ENCODE data around the gene ARHGAP24. TPM values are rescaled to one million over a fixed set of nuclear protein-coding genes. Genes with fewer than 3 reads are reported as not detected.

The ARHGAP24 gene
- total and polyA plus RNA-seq, 8 donors = 10.5 to 34.7 (median 17.1) TPM

- Histone ChIP-seq H3K4me1 (no peaks in the 10 kb centered on the region), H3K9me3 (no peaks in the 10 kb centered on the region), H3K36me3 (no peaks in the 10 kb centered on the region), H3K27ac (no peak overlapping the region), H3K27me3 (no peaks in the 10 kb centered on the region), H3K4me3 (no peak overlapping the region)
- DNase-seq (no peak), ATAC-seq (no peak), FAIRE-seq (no peak)
- TF ChIP-seq, protein P1, sequence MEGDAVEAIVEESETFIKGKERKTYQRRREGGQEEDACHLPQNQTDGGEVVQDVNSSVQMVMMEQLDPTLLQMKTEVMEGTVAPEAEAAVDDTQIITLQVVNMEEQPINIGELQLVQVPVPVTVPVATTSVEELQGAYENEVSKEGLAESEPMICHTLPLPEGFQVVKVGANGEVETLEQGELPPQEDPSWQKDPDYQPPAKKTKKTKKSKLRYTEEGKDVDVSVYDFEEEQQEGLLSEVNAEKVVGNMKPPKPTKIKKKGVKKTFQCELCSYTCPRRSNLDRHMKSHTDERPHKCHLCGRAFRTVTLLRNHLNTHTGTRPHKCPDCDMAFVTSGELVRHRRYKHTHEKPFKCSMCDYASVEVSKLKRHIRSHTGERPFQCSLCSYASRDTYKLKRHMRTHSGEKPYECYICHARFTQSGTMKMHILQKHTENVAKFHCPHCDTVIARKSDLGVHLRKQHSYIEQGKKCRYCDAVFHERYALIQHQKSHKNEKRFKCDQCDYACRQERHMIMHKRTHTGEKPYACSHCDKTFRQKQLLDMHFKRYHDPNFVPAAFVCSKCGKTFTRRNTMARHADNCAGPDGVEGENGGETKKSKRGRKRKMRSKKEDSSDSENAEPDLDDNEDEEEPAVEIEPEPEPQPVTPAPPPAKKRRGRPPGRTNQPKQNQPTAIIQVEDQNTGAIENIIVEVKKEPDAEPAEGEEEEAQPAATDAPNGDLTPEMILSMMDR (IDR thresholded peaks at IDR 0.05) = no peak
- intact Hi-C loops (cut with DNase I) = no loop called here
- WGBS, 2 donors = 73 to 74% methylated on average over 4 of the region's 4 CpGs
These were observed 102.4 kb downstream of the ARHGAP24 start for GRCh38 chr4:85577307-85577706.

DNA sequence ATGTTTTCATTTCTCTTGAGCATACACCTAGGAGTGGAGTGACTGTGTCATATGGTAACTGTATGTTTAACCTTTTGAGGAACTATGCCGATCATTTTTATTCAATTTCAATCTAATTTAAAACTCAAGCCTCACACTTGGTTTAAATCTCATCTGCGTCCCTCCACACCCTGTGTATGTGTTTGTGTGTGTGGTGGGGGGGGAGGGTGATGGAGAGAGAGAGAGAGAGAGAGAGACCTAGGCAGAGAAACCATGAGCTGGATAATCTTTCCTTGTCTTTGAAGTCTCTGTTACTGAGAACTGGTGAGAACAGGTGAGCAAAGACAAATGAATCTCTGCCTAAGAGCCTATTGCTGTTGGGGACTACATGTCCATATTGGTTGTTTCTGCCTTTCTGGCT, 105.0 kb downstream of the ARHGAP24 start:
- Histone ChIP-seq H3K9me3 (no peaks in the 10 kb centered on the region), H3K4me3 (no peak overlapping the region), H3K27ac (no peak overlapping the region), H3K36me3 (no peaks in the 10 kb centered on the region), H3K4me1 (no peaks in the 10 kb centered on the region), H3K27me3 (no peaks in the 10 kb centered on the region)
- ATAC-seq (no peak), FAIRE-seq (no peak), DNase-seq (no peak)
- WGBS, 2 donors = 94 to 95% methylated on average over 2 of the region's 2 CpGs
- TF ChIP-seq, protein P1 (IDR thresholded peaks at IDR 0.05) = no peak
- intact Hi-C loops (cut with DNase I) = no loop called here

- TF ChIP-seq, protein P1 (IDR thresholded peaks at IDR 0.05) = no peak
- intact Hi-C loops (cut with DNase I) = no loop called here
These were observed 105.5 kb downstream of the ARHGAP24 start for GRCh38 chr4:85580489-85580888.

GRCh38 chr4:85587952-85588351, 113.0 kb downstream of the ARHGAP24 start:
- Histone ChIP-seq H3K9me3 (no peaks in the 10 kb centered on the region), H3K27me3 (no peaks in the 10 kb centered on the region), H3K4me3 (no peak overlapping the region), H3K36me3 (no peaks in the 10 kb centered on the region), H3K4me1 (no peaks in the 10 kb centered on the region), H3K27ac (no peak overlapping the region)
- TF ChIP-seq, protein P1 (IDR thresholded peaks at IDR 0.05) = no peak
- WGBS, 2 donors = 63 to 72% methylated on average over 1 of the region's 1 CpG
- no peak for ATAC-seq
- DNase-seq = no peak
- intact Hi-C loops (cut with DNase I) = no loop called here
- FAIRE-seq = no peak

More at GRCh38 chr4:85580489-85580888, 105.5 kb downstream of the ARHGAP24 start:
- H3K27me3 ChIP-seq = no peaks in the 10 kb centered on the region
- no peaks in the 10 kb centered on the region for H3K9me3 ChIP-seq
- no peak for FAIRE-seq
- H3K4me3 ChIP-seq = no peak overlapping the region
- H3K36me3 ChIP-seq = no peaks in the 10 kb centered on the region
- no peak overlapping the region for H3K27ac ChIP-seq
- no peak for ATAC-seq
- DNase-seq = no peak
- 90 to 95% methylated on average over 5 of the region's 5 CpGs for WGBS, 2 donors
- no peaks in the 10 kb centered on the region for H3K4me1 ChIP-seq

- Histone ChIP-seq H3K4me3 (no peak overlapping the region), H3K4me1 (peaks cover 3 to 11% (median 10%) of the 10 kb centered on the region in 3 donors), H3K36me3 (no peaks in the 10 kb centered on the region), H3K27ac (no peak overlapping the region), H3K27me3 (no peaks in the 10 kb centered on the region), H3K9me3 (no peaks in the 10 kb centered on the region)
- TF ChIP-seq, protein P1 (IDR thresholded peaks at IDR 0.05) = no peak
- FAIRE-seq = no peak
- WGBS, 2 donors = 85 to 88% methylated on average over 3 of the region's 3 CpGs
- ATAC-seq = no peak
- intact Hi-C loops (cut with DNase I) = no loop called here
- DNase-seq = no peak
These were observed 116.6 kb downstream of the ARHGAP24 start for GRCh38 chr4:85591406-85592098.
